Measurements from ENCODE around the gene HECTD4.

The HECTD4 gene

DNA sequence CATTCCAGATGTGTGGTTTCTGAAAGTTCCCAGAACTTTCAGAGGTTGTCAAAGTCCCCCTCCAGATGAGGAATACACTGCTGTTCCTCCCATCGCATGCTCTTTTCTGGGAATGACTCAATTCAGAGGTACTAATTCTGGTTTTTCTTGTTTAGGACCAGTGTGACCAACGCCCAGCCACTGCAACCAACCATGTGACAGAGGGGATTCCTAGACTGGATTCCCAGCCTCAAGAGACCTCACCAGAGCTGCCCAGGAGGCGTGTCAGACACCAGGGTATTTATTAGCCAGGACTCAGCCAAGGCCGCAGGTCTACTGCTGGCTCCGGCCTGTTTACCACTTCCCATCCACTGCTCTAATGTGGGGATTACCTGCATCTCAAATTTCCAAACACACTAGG lies 232.6 kb downstream of the HECTD4 start:
- no peak for DNase-seq

DNA sequence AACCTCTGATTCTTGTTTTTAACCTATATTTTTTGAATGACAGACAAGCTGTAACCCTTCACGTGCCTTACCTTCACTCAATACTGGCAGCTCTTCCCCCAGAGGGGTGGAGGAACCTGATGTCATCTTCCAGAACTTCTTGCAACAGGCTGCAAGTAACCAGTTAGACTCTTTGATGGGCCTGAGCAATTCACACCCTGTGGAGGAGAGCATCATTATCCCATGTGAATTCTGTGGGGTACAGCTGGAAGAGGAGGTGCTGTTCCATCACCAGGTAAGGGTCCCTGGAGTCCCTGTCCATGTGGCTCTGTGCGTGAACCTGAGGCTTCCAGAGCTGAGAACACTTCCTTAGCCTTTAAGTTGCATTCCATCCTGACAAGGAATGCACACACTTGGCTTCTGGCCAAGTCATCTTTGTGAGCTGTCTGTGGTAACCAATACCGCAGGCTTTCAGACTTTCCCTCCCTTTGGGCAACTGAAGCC lies 234.2 kb downstream of the HECTD4 start:
- no peak for DNase-seq

DNA sequence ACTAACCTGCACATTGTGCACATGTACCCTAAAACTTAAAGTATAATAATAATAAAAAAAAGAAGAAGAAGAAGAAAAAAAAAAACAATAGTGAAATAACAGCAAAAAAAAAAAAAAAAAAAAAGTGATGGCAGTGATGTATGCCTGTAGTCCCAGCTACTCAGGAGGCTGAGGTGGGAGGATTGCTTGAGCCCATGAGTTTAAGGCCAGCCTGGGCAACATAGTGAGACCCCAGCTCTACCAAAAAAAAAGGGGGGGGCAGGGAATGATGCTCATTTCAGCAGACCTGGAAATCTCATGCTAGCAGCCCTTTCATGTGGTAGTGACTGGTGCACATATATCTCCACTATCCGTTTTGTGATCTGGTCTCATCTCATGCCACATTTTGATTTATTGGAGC lies 236.1 kb downstream of the HECTD4 start:
- no peak for DNase-seq

DNA sequence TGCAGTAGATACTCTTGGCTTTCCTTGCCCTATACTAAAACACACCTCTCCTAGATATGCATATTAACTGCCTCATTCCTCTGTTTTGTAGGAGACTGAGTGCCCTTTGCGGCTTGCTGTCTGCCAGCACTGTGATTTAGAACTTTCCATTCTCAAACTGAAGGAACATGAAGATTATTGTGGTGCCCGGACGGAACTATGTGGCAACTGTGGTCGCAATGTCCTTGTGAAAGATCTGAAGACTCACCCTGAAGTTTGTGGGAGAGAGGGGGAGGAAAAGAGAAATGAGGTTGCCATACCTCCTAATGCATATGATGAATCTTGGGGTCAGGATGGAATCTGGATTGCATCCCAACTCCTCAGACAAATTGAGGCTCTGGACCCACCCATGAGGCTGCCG lies 241.5 kb downstream of the HECTD4 start:
- DNase-seq = no peak

DNA sequence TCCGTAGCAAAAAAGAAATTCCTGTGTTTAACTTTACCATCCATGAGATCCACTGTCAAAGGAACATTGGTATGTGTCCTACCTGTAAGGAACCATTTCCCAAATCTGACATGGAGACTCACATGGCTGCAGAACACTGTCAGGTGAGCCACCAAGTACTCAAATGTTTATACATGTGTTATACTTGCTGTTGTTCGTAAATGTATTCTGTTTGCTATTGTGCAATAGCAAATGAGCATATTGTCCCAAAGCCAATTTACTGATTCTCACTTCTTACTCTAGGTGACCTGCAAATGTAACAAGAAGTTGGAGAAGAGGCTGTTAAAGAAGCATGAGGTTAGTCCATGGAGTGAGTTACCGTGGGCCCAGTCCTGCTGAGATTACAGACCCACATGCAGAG lies 247.5 kb downstream of the HECTD4 start:
- no peak for DNase-seq

DNA sequence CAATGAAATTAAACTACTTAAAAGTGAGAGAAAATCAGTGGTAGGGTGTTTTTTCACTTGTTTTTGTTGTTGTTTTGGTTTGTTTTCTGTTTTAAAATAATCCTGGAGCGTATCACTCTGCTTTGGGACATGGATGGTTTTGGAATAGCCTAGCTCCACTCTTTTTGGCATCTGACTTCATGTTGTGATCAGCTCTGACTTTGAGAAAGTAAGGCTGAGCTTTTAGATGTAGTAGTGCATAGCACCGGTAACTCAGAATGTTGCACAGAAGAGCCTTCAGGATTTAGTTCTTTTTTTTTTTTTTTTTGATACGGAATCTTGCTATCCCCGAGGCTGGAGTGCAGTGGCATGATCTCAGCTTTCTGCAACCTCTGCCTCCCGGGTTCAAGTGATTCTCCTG lies 248.8 kb downstream of the HECTD4 start:
- DNase-seq = no peak

DNA sequence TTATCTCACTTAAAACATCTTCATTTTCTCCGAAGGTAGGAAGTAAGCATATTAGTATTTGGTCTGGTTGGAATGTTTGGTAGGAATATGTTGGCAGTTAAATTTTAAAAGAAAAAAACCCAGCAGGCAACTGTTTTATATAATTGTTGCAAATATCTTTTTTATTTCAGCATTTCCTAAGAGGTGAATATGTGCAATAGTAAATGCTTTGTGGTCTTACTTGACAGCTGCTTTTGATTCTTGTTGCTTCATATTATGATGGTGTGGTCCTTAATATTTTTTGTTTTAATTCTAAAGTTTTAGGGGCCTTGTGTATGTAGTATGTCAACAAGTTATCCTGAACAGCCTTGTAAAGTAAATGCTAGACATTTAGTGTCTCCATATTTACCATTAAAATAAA lies 250.5 kb downstream of the HECTD4 start:
- DNase-seq = no peak

DNA sequence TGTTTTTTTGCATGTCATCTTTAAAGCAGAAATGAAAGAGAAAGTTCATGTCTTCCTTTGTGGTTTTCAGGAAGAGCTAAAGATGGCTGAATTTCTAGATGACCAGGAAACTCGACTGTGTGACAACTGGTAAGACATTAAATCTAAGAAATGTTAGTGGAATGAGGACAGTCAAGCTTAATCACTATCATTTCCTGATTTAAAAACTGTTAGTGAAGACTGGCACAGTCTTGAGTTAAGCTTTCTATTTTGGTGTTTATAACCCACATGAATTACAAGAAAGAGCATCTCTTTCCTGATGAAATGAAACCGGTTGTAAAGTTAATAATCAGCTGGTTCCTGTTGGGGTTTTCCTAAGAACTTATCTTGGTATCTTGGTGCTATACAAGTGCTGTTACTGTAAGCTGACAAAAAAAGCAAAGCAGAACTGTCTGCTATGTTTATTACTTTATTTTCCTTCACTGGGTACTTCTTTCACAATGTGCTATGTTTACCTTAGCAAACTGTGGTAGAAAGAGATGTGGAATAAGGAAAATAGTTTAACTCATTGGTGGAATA lies 251.7 kb downstream of the HECTD4 start:
- DNase-seq = no peak

DNA sequence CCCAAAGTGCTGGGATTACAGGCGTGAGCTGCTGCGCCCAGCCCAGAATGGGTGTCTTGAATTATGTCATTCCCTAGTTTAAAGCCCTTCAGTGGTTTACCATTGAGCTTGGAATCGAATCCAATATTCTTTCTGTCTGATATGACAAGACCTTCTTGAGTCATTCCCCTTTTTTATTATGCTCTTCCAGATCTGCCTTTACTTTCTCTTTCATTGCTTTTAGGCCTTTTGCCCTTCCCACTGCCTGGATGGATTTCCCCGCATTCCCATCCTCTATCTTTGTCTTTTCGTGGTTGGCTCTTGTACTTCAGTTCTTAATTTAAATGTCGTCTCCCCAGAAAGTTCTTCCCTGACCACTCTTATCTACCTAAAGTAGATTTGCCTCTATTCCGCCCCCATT lies 255.3 kb downstream of the HECTD4 start:
- no peak for DNase-seq

DNA sequence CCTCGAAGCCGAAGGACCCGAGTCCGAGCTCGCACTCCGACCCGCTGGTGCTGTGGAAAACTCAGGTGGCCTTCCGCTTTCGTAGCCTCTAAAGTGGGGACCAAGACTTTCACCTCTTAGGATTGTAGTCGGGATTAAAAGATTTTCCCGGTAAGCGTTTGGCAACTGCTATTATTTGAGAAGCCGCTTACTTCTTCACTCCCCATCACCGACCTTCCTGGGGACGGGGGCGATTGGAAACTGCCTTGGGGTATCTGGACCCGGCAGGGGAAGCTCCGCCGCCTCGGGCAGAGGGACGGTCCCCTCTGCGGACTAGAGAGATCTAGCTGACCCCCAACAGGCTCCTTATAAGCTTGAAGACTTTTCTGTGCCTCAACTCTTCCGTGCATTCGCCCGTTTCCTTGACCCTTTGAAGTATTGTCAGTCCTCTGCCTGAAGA lies 256.2 kb downstream of the HECTD4 start:
- no peak for DNase-seq

DNA sequence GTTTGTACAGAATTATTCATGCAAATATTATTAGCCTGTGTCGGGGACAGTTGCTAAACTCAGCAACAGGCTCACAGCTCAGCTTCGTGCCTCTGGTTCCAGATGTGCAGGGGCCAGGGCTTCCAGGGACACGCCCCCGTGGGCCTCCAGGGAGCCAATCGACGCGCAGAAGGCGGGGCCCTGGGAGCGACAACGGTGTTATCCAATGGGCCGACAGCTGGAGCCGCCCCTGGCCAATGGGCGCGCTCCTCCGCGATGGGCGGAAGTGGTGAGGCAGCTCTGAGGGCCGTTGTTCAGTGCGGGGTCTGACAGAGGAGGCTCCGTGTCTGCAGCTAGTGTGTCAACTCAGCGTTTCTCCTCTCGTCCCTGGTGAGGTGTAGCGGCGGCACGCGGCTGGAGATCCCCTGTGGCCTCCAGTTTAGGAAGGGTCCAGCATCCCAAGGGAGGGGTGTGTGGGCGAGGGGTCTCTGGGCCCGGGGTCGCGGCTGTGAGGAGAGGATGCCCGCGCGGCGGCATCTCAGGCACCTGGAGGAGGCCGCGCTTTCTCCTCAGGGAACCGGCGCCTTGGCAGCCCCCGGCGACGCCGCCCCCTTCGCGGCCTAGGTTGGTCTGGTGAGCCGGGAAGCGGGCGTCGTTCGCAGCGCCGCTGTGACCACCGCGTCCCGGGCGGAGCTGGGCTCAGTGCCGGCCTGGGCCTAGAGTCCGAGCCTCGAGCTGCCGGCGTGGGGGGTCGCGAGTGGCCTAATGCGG lies 256.8 kb downstream of the HECTD4 start, which contains the start of gene TRAFD1:
TRAFD1 (plus strand) TSS at position 311 of the 750 bp plus-strand sequence. CDS start 4,963 bp downstream, outside the sequence.
- DNase-seq = peak; percentile 91

DNA sequence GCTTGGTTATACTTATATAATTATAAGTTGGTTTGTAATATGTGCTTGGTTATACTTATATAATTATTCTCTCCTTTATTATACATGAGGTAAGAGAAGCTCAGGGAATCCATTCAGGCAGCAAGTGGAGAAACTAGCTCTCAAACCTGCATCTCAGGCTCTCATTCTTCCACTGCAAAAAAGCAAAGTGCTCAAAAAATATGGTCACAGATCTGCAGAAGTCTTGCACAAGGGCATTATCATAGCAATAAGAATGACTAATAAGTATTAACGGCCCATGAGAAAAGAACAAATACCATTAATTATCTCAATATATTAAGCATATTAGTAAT lies 257.3 kb downstream of the HECTD4 start:
- DNase-seq = no peak

DNA sequence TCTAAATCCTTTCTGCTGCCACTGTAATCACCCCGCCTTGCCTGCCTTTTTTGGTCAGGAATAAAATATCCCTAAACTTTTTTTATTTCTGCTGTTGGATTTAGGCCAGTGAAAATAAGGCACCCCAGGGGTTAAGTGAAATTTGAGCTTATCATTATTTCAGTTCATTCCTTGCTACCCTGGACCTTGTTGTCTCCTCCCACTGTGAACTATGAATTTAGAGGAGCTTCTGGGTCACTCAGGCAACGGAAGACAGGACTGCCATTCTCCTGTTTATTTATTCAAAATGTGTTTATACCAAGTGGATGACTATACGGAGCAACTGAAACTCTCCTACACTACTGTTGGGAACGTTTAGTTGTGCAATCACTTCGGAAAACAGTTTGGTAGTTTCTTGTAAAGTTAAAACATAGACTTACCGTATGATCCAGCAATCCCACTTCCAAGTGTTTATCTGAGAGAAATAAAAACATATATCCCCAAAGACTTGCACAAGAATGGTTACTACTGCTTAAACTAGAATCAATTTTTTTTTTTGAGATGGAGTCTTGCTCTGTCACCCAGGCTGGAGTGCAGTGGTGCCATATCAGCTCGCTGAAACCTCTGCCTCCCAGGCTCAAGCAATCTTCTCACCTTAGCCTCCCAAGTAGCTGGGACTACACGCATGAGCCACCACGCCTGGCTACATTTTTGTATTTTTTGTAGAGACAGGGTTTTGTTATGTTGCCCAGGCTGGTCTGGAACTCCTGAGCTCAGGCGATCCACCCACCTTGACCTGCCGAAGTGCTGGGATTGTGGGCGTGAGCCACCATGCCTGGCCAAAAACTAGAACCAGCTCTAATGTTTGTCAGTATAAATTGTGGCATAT lies 259.2 kb downstream of the HECTD4 start:
- DNase-seq = no peak

DNA sequence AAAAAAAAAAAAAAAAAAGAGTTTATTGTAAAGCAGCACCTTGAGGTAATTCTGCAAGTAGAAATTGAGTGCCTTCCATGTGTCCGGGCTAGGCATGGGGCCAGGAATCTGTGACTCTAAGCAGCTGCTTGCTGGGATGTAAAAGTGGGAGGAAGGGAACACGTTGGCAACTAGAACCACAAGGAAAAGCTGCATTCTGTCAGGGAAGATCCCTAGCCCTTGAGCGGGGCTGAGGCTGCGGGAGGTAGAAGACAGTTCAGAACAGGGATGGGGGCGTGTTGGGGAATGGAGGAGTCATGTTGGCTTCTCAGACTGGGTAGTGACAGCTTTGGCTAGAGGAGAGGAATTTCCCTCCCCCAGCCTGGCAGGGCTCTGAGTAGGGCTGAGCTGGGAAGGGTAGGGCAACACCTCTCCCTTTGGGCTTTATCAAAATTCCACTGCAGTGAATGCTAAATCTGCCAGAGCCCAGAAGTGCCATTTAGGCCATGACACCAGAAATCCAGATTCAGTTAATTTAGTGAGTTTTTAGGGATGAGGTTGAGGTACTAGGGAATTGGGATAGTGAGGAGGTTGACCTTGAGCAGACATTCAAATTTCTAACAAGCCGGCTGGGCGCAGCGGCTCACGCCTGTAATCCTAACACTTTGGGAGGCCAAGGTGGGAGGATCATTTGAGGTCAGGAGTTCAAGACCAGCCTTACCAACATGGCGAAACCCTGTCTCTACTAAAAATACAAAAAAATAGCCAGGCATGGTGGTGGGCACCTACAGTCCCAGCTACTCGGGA lies 260.3 kb downstream of the HECTD4 start:
- DNase-seq = no peak

DNA sequence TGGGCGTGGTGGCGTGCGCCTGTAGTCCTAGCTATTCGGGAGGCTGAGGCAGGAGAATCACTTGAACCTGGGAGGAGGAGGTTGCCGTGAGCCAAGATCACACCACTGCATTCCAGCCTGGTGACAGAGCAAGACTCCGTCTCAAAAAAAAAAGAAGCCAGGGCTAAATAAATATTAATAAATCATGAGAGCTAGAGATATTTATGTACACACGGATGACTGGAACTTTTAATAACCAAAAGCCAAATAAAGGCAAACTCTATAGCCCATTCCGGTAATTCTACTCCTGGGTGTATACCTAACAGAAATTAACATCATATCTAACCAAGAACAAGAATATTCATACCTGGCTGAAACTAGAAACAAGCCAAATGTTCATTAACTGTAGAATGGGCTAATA lies 264.5 kb downstream of the HECTD4 start:
- DNase-seq = no peak

DNA sequence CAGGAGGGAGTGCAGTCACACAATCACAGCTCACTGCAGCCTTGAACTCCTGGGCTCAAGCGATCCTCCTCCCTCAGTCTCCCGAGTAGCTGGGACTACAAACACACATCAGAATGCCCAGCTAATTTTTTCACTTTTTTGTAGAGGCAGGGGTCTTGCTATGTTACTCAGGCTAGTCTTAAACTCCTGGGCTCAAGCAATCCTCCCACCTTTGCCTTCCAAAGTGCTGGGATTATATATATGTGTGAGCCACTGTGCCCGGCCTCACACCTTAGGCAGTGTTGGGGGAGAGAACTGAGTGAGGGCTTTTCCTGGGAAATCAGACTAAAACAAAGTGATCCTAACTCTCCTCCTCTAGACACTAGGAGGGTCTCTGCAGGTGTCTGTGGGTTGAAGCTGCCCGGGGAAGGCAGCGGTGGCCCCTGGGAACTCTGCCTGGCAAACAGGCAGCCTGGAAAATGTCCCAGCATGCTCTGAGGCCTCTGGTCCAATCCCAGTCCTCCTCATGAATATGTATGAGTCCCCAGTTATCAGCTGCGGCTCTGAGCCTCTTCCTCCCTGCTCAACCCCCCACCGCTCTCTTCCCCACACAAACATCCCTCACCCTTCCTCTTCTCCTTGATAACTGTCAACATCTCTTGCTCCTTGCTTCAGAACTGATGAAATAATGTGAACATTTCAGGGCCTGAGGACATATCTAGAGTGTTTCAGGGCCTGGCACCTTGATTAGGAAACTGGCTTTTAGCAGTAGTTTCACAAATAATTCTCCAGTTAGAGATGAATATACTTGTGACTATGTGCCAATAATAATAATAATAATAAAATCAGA lies 265.8 kb downstream of the HECTD4 start:
- DNase-seq = peak; percentile 40

DNA sequence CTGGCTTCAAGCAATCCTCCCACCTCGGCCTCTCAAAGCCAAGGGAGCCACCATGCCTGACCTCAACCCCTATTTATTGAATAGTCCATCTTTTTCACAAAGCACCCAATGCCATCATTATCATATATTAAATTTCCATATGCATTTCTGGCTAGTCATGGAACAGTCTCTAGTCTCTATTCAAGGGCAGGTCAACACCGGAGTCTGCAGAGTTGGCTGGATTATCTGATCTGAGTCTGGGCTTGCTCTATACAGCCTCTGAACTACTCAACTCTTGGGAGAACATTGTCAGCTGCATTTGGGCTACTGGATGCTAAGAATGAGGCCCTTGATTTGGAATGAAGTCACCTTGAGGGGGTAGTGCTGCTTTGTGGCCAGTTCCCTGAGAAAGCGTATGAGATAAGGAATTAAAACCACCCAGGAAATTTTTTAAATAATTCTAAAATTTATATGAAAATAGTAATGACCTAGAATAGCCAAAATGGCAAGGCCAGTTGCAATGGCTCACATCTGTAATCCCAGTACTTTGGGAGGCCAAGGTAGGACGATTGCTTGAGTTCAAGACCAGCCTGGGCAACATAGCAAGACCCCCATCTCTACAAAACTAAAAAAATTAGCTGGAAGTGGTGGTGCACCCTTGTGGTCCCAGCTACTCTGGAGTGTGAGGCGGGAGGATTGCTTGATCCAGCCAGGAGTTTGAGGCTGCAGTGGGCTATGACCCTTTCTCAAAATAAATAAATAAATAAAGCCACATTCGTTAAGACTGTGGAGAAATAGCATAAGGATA lies 266.8 kb downstream of the HECTD4 start:
- DNase-seq = no peak

DNA sequence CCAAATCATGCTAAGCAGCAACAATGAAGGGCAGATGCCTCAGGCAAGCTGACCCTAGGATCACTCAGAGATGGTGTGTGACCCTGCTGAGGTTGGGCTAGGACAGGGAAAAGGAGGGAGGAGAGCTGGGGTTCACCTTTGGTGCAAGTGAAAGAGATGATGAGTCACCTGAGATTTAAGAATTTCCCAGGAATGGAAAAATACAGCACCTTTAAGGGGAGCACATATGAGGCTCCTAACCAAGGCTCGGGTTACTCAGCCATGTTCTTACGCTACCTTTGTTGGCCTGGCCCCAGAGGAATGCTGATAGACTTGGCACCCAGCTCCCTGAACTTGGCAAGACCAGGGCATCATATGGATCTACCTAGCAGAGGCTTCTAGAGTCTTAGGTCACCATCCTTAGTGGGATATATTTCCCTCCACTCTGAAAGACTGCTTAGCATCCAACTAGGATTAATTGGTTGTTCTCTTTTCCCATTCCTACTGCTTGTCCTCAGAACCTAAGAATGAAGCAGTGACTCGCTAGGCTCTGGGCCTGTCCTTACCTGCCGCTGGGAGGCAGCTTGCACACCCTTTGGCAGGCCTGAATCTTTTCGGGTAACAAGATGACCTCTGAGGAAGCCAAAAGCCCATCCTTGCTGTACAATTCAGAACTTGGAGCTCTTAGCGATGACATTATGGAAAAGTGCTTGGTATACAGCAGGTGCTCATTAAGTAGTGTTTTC lies 269.7 kb downstream of the HECTD4 start:
- no peak for DNase-seq

DNA sequence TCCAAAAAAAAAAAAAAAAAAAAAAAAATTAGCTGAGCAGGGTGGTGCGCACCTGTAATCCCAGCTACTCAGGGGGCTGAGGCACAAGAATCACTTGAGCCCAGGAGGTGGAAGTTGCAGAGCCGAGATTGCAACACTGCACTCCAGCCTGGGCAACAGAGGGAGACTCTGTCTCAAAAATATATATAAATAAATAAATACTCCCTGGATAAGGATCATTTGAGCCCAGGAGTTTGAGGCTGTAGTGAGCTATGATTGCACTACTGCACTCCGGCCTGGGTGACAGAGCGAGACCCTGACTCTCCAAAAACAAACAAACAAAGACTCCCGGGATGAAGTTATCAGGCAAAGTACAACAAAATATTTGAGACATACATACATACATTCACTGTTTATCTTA lies 270.3 kb downstream of the HECTD4 start:
- DNase-seq = no peak
